Vagina (tissue), 2 donors: ENCODE measurements around the gene PLEKHA6.

Experiments used
- CTCF ChIP-seq, 3 experiments: fragments of 450-650 bp in 2 of 3; fragments of 200-600 bp in 1 of 3; sonication (generic) in 1 of 3; IDR thresholded peaks; one replicate each; pipeline ENCODE4 v1.5.1; 2017 to 2019; ENCODE audit warnings: antibody characterized with exemption in 3 of 3, mild to moderate bottlenecking in 2 of 3, moderate library complexity in 2 of 3
- POLR2A ChIP-seq, 2 donors: fragments of 450-650 bp; IDR thresholded peaks; one replicate each; pipeline ENCODE4 v1.6.1; 2017; ENCODE audit warnings: antibody characterized with exemption in 2 of 2, mild to moderate bottlenecking in 2 of 2, moderate library complexity in 2 of 2

GRCh38 chr1:204251286-204251685 lies 108.4 kb downstream of the PLEKHA6 start:
- TF ChIP-seq POLR2A (IDR thresholded peaks at IDR 0.05) (no peak), CTCF (IDR thresholded peaks at IDR 0.05) (no peak)
